MM.1S (cell line): Measurements from ENCODE around the gene AP1AR.

Experiments
- CTCF ChIP-seq: fragments of 300-600 bp; sonication (generic); IDR thresholded peaks from 2 replicates; pipeline ENCODE4 v1.5.1; 2016; ENCODE audit warnings: antibody characterized with exemption, low read length, mixed read lengths
- EZH2 ChIP-seq: fragments of 300-600 bp; sonication (generic); optimal IDR thresholded peaks from 2 replicates; pipeline ENCODE3; 2017; ENCODE audit warnings: low read depth, mild to moderate bottlenecking, antibody characterized with exemption, low read length, mixed read lengths
- EZH2phosphoT487 ChIP-seq: fragments of 300-600 bp; sonication (generic); IDR thresholded peaks from 2 replicates; pipeline ENCODE4 v1.6.1; 2018; ENCODE audit warnings: antibody characterized with exemption, low read length

DNA sequence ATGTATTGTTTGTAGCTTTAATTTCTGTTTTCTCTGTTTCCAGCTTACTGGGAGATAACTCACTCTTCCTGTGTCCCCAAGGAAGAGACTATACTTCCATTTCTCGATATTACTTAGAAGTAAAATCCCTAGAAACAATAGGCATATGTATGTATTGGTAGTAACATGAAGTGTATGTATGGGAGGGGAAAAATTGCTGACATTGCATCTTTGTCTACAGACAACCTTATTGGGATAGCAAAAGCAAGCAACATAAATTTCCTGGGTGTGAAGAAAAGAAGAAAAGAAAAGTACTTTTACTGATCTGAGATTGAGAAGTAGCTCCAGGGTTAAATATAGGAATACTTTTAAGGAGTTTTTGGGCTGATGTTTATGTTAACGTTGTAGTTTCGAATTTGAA is 15.4 kb downstream of the AP1AR start:
- TF ChIP-seq CTCF (no peak), EZH2 (no peak), EZH2phosphoT487 (no peak)
